ENCODE results near the gene PCDHAC2. TPM values are rescaled to one million over a fixed set of nuclear protein-coding genes. Genes with fewer than 3 reads are reported as not detected.

Gene PCDHAC2
- total and polyA plus RNA-seq, 10 donors = 0.15 to 7.9 (median 3.1) TPM

- intact Hi-C loops (cut with DNase I; ENCODE audit: low total_unique reads) = no loop called here
- Histone ChIP-seq H3K27ac (peak overlapping the region in 6 of 8 donors; percentile 43 to 66 (median 55)), H3K27me3 (replicated peaks in 1 of 7) (peaks cover 0 to 53% (median 4%) of the 10 kb centered on the region in 7 donors), H3K4me3 (peak overlapping the region in 4 of 8 donors; percentile 5 to 51 (median 16)), H3K4me1 (peaks cover 0 to 16% (median 2%) of the 10 kb centered on the region in 6 donors), H3K36me3 (no peaks in the 10 kb centered on the region), H3K9me3 (peaks cover 0 to 4% (median 0%) of the 10 kb centered on the region in 8 donors)
- DNase-seq = no peak
- TF ChIP-seq CTCF (IDR thresholded peaks at IDR 0.05 in 8 of 11, conservative IDR thresholded peaks at IDR 0.05 in 3 of 11) = no peak
- peak in 1 of 3 donors; percentile 43 for TF ChIP-seq POLR2AphosphoS5 (IDR thresholded peaks at IDR 0.05)
- 2 to 6% (median 4%) methylated on average over 17 to 19 of the region's 19 CpGs for WGBS, 5 donors
These were observed 35.7 kb downstream of the PCDHAC2 start for GRCh38 chr5:141001844-141002604.

DNA sequence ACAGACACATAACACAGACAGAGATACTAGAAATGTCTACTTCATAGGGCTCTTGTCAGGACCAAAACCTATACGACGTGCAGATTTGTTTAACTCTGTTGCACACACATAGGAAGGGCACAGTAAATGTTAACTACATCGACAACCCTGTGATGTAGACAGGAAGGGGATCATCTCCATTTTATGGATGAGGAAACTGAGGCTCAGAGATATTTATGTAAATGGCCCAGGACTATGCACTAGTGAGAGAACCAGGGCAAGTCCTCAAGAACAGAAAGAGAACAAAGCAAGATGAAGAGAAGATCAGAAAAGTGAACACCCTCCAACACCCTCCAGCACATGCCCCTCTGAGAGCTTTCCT is 36.3 kb downstream of the PCDHAC2 start:
- no peak for TF ChIP-seq POLR2AphosphoS5 (IDR thresholded peaks at IDR 0.05)
- no peak for TF ChIP-seq CTCF (IDR thresholded peaks at IDR 0.05 in 8 of 11, conservative IDR thresholded peaks at IDR 0.05 in 3 of 11)
- no peak for TF ChIP-seq POLR2A (IDR thresholded peaks at IDR 0.05)
- Histone ChIP-seq H3K9me3 (peaks cover 0 to 4% (median 0%) of the 10 kb centered on the region in 8 donors), H3K4me1 (peaks cover 0 to 16% (median 2%) of the 10 kb centered on the region in 6 donors), H3K27me3 (replicated peaks in 1 of 7) (peaks cover 0 to 53% (median 4%) of the 10 kb centered on the region in 7 donors), H3K36me3 (no peaks in the 10 kb centered on the region), H3K4me3 (no peak overlapping the region), H3K27ac (peak overlapping the region in 4 of 8 donors; percentile 52 to 66 (median 61))
- intact Hi-C loops (cut with DNase I; ENCODE audit: low total_unique reads) = no loop called here
- WGBS, 5 donors = 38 to 54% (median 44%) methylated on average over 3 of the region's 3 CpGs
- DNase-seq = no peak

DNA sequence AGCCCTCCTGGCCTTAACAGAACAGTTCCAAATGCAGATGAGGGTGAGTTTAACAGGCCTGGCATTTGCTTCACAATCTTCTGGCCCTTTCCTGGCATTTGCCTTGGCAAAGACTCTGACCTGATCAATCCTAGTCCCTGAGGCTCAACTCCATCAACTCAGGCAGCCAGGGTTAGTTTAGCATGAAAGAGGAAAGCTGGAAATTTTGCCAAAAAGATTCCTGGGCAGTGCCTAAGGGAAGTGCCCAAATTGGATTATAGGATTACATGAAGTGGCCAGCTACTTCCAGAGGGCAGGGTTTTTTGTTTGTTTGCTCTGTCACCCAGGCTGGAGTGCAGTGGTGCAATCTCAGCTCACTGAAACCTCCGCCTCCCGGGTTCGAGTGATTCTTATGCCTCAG is 36.8 kb downstream of the PCDHAC2 start:
- H3K4me1 ChIP-seq = peaks cover 0 to 16% (median 2%) of the 10 kb centered on the region in 6 donors
- intact Hi-C loops (cut with DNase I; ENCODE audit: low total_unique reads) = no loop called here
- no peak for DNase-seq
- TF ChIP-seq POLR2AphosphoS5 (IDR thresholded peaks at IDR 0.05) = no peak
- TF ChIP-seq CTCF (IDR thresholded peaks at IDR 0.05 in 8 of 11, conservative IDR thresholded peaks at IDR 0.05 in 3 of 11) = no peak
- no peak for TF ChIP-seq POLR2A (IDR thresholded peaks at IDR 0.05)
- H3K36me3 ChIP-seq = no peaks in the 10 kb centered on the region
- H3K4me3 ChIP-seq = no peak overlapping the region
- H3K27me3 ChIP-seq (replicated peaks in 1 of 7) = peaks cover 0 to 53% (median 4%) of the 10 kb centered on the region in 7 donors
- H3K27ac ChIP-seq = no peak overlapping the region
- H3K9me3 ChIP-seq = peaks cover 0 to 4% (median 0%) of the 10 kb centered on the region in 8 donors
- 85 to 95% (median 89%) methylated on average over 3 of the region's 3 CpGs for WGBS, 5 donors

All from spleen (tissue), 11 donors.